CD4-positive, CD25-positive, alpha-beta regulatory T cell (primary cell): ENCODE data around the gene BAIAP3. TPM values are rescaled to one million over a fixed set of nuclear protein-coding genes. Genes with fewer than 3 reads are reported as not detected.
A peak's percentile ranks its signal among the peaks of the same experiment; 100 is the strongest.

Experiments used
- ATAC-seq, 2 donors: fragments of 150-1000 bp; cut with Tn5 transposase; one replicate each; pipeline ENCODE4 v1.10.0; 2021; ENCODE audit warnings: low read depth in 2 of 2, moderate number of reproducible peaks in 2 of 2, moderate library complexity in 1 of 2
- DNase-seq, 3 donors: peaks; one replicate each; pipeline versions ENCODE4 v3.0.0 to v3.0.0-alpha.2; 2012 to 2022; ENCODE audit warnings: mixed read lengths in 1 of 3
- H3K27ac ChIP-seq: one replicate; pipeline ENCODE4 v1.7.0; 2013; ENCODE audit warnings: mild to moderate bottlenecking, low read length; ENCODE audit not compliant: insufficient read depth, poor library complexity, severe bottlenecking
- H3K27me3 ChIP-seq: one replicate; pipeline ENCODE4 v1.7.0; 2013; ENCODE audit warnings: low read length; ENCODE audit not compliant: control insufficient read depth, insufficient read depth
- H3K36me3 ChIP-seq: one replicate; pipeline ENCODE4 v1.7.0; 2013; ENCODE audit warnings: mild to moderate bottlenecking, low read length, moderate library complexity; ENCODE audit not compliant: control insufficient read depth, insufficient read depth
- H3K4me1 ChIP-seq: 2 replicates; pipeline ENCODE4 v1.7.0; 2013; ENCODE audit warnings: mild to moderate bottlenecking, low read length; ENCODE audit not compliant: insufficient read depth, control insufficient read depth, poor library complexity, severe bottlenecking
- H3K4me3 ChIP-seq: one replicate; pipeline ENCODE4 v1.7.0; 2013; ENCODE audit warnings: low read depth, mild to moderate bottlenecking, low read length, moderate library complexity
- H3K9me3 ChIP-seq, 2 experiments: 1 replicate in 1 of 2; 2 replicates in 1 of 2; pipeline ENCODE4 v1.7.0; 2013; ENCODE audit warnings: low read length in 2 of 2, mild to moderate bottlenecking in 1 of 2, moderate library complexity in 1 of 2; ENCODE audit not compliant: control insufficient read depth in 2 of 2
- H3K27ac Mint-ChIP-seq, 3 donors: one replicate each; pipeline ENCODE4 v1.8.0; 2020 to 2022; ENCODE audit warnings: mild to moderate bottlenecking in 3 of 3, mixed read lengths in 3 of 3, moderate library complexity in 2 of 3
- H3K27me3 Mint-ChIP-seq: one replicate; pipeline ENCODE4 v1.8.0; 2022; ENCODE audit warnings: mild to moderate bottlenecking, mixed read lengths
- H3K36me3 Mint-ChIP-seq: one replicate; pipeline ENCODE4 v1.8.0; 2020; ENCODE audit warnings: mixed read lengths
- H3K4me1 Mint-ChIP-seq, 4 donors: one replicate each; pipeline ENCODE4 v1.8.0; 2020 to 2022; ENCODE audit warnings: mixed read lengths in 4 of 4, mild to moderate bottlenecking in 1 of 4
- H3K4me3 Mint-ChIP-seq, 4 donors: one replicate each; pipeline ENCODE4 v1.8.0; 2020 to 2022; ENCODE audit warnings: mild to moderate bottlenecking in 4 of 4, mixed read lengths in 4 of 4, moderate library complexity in 3 of 4
- H3K9me3 Mint-ChIP-seq, 7 donors: one replicate each; pipeline ENCODE4 v1.8.0; 2020 to 2022; ENCODE audit warnings: mixed read lengths in 7 of 7, mild to moderate bottlenecking in 3 of 7, moderate library complexity in 2 of 7
- polyA plus RNA-seq, 4 donors: library from polyadenylated mRNA; unstranded; fragments of 300-500 nt; fragmentation: Illumina TruSeq; gene quantifications; one replicate each; pipeline ENCODE4 v1.2.3, GENCODE V29; 2021
- total RNA-seq: library from RNA; stranded (reverse); gene quantifications from one replicate; pipeline ENCODE4 v1.2.3, GENCODE V29; 2022

Gene BAIAP3, protein sequence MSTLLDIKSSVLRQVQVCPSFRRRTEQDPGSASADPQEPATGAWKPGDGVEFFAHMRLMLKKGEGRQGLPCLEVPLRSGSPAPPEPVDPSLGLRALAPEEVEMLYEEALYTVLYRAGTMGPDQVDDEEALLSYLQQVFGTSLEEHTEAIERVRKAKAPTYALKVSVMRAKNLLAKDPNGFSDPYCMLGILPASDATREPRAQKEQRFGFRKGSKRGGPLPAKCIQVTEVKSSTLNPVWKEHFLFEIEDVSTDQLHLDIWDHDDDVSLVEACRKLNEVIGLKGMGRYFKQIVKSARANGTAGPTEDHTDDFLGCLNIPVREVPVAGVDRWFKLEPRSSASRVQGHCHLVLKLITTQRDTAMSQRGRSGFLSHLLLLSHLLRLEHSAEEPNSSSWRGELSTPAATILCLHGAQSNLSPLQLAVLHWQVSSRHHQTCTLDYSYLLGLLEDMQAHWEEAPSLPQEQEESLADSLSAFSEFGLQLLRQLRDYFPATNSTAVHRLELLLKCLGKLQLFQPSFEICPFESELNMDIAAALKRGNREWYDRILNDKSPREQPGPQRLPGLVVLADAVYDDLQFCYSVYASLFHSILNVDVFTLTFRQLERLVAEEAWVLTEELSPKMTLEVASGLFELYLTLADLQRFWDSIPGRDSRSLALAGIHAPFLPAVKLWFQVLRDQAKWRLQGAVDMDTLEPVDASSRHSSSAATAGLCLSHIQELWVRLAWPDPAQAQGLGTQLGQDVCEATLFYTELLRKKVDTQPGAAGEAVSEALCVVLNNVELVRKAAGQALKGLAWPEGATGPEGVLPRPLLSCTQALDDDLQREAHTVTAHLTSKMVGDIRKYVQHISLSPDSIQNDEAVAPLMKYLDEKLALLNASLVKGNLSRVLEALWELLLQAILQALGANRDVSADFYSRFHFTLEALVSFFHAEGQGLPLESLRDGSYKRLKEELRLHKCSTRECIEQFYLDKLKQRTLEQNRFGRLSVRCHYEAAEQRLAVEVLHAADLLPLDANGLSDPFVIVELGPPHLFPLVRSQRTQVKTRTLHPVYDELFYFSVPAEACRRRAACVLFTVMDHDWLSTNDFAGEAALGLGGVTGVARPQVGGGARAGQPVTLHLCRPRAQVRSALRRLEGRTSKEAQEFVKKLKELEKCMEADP
- total RNA-seq (3.1 TPM), polyA plus RNA-seq (under 1 TPM; 0.11 to 0.79 (median 0.27) TPM)

GRCh38 chr16:1333149-1333812 lies at the start of gene BAIAP3:
BAIAP3 (plus strand) TSS chr16:1333645; CDS start chr16:1338550, 4,905 bp downstream.
- Histone ChIP-seq H3K27ac (no peak within 1 kb of the TSS), H3K4me1 (peaks cover 39% of the 10 kb centered on the region)

GRCh38 chr16:1283996-1284616 lies 49.3 kb upstream of the BAIAP3 start:
- H3K36me3 Mint-ChIP-seq: no peaks in the 10 kb centered on the region

More at GRCh38 chr16:1333149-1333812, at the start of gene BAIAP3:
- peaks cover 0 to 7% of the 10 kb centered on the region in 2 experiments for H3K9me3 ChIP-seq
- H3K27me3 ChIP-seq: no peaks in the 10 kb centered on the region
- peak within 1 kb of the TSS in 1 of 3 donors; percentile 65 for H3K27ac Mint-ChIP-seq
- H3K36me3 ChIP-seq: no peaks in the 10 kb centered on the region
- DNase-seq: peak in 2 of 3 donors; percentile 32 to 46
- peak within 1 kb of the TSS in 2 of 4 donors; percentile 61 to 63 for H3K4me3 Mint-ChIP-seq
- no peaks in the 10 kb centered on the region for H3K36me3 Mint-ChIP-seq
- H3K27me3 Mint-ChIP-seq: peaks cover 40% of the 10 kb centered on the region
- peaks cover 0 to 19% (median 2%) of the 10 kb centered on the region in 4 donors for H3K4me1 Mint-ChIP-seq
- ATAC-seq: peak; percentile 47 to 58
- H3K4me3 ChIP-seq: no peak within 1 kb of the TSS
- no peaks in the 10 kb centered on the region for H3K9me3 Mint-ChIP-seq

DNA sequence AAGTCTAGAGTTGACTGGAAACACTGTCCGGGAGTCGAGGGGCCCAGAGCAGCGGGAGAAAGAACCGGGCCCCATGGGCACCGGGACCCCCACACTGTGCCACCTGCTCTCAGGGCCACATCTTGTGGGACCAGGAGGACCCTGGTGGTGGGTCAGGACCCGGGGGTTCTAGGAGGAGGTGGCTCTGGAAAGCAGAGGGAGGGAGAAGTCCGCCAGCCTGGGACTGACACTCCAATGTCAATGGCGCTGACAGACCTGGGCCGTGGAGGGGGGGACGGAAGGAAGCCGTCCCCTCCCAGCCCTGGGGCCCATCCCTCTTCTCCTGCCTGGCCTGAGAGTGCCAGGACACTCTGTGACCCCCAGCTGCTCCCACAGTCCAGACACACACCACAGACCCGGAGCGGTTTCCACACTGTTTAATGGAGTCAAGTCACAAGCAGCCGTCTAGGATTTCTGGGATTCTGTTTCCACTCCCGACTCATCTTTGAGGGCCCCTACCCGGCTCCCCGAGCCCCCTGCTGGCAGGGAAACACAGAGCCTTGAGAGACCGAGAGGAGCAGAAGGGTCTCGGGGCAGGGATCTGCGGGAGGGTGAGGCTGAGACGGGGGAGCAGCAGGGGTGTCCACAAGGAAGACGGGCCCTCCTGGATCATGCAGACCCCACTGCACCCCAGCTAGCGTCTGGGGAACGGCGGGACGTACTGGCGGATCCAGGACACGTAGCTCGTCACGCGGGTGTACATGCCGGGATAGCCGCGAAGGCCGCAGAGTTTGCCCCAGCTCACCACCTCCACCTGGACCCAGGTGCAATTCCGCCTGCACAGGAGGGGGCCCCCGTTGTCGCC lies 47.6 kb upstream of the BAIAP3 start:
- Mint-ChIP-seq H3K9me3 (peaks cover 0 to 3% (median 0%) of the 10 kb centered on the region in 7 donors), H3K36me3 (no peaks in the 10 kb centered on the region), H3K27me3 (peaks cover 14% of the 10 kb centered on the region), H3K4me1 (peaks cover 0 to 3% (median 0%) of the 10 kb centered on the region in 4 donors), H3K4me3 (no peak overlapping the region), H3K27ac (peak overlapping the region in 1 of 3 donors; percentile 94)
- no peak for DNase-seq
- Histone ChIP-seq H3K9me3 (no peaks in the 10 kb centered on the region), H3K4me1 (no peaks in the 10 kb centered on the region), H3K4me3 (no peak overlapping the region), H3K27me3 (no peaks in the 10 kb centered on the region), H3K27ac (no peak overlapping the region), H3K36me3 (no peaks in the 10 kb centered on the region)
- no peak for ATAC-seq

More at GRCh38 chr16:1283996-1284616, 49.3 kb upstream of the BAIAP3 start:
- H3K4me3 Mint-ChIP-seq: no peak overlapping the region
- Histone ChIP-seq H3K27ac (no peak overlapping the region), H3K27me3 (no peaks in the 10 kb centered on the region), H3K36me3 (no peaks in the 10 kb centered on the region), H3K4me3 (no peak overlapping the region), H3K9me3 (no peaks in the 10 kb centered on the region), H3K4me1 (no peaks in the 10 kb centered on the region)
- H3K9me3 Mint-ChIP-seq: peaks cover 0 to 3% (median 0%) of the 10 kb centered on the region in 7 donors
- H3K27me3 Mint-ChIP-seq: peaks cover 3% of the 10 kb centered on the region
- DNase-seq (no peak), ATAC-seq (no peak)
- H3K27ac Mint-ChIP-seq: peak overlapping the region in 1 of 3 donors; percentile 52
- H3K4me1 Mint-ChIP-seq: peaks cover 0 to 3% (median 0%) of the 10 kb centered on the region in 4 donors

GRCh38 chr16:1286513-1287094 lies 46.8 kb upstream of the BAIAP3 start:
- no peaks in the 10 kb centered on the region for H3K27me3 ChIP-seq
- H3K4me1 ChIP-seq: no peaks in the 10 kb centered on the region
- ATAC-seq (no peak), DNase-seq (no peak)
- no peaks in the 10 kb centered on the region for H3K9me3 ChIP-seq
- Mint-ChIP-seq H3K9me3 (peaks cover 0 to 3% (median 0%) of the 10 kb centered on the region in 7 donors), H3K27ac (no peak overlapping the region), H3K27me3 (peaks cover 20% of the 10 kb centered on the region), H3K36me3 (no peaks in the 10 kb centered on the region), H3K4me3 (no peak overlapping the region), H3K4me1 (peaks cover 0 to 3% (median 0%) of the 10 kb centered on the region in 4 donors)
- no peak overlapping the region for H3K4me3 ChIP-seq
- H3K36me3 ChIP-seq: no peaks in the 10 kb centered on the region
- no peak overlapping the region for H3K27ac ChIP-seq

GRCh38 chr16:1287982-1288670 lies 45.3 kb upstream of the BAIAP3 start:
- Mint-ChIP-seq H3K36me3 (no peaks in the 10 kb centered on the region), H3K4me1 (peaks cover 0 to 3% (median 0%) of the 10 kb centered on the region in 4 donors), H3K27ac (no peak overlapping the region), H3K27me3 (peaks cover 27% of the 10 kb centered on the region), H3K9me3 (peaks cover 0 to 3% (median 0%) of the 10 kb centered on the region in 7 donors), H3K4me3 (no peak overlapping the region)
- H3K4me3 ChIP-seq: no peak overlapping the region
- no peak for DNase-seq
- no peaks in the 10 kb centered on the region for H3K9me3 ChIP-seq
- no peak overlapping the region for H3K27ac ChIP-seq
- no peaks in the 10 kb centered on the region for H3K36me3 ChIP-seq
- H3K27me3 ChIP-seq: no peaks in the 10 kb centered on the region
- H3K4me1 ChIP-seq: no peaks in the 10 kb centered on the region
- ATAC-seq: no peak
